Thoracic aorta (tissue), 2 donors: Measurements from ENCODE around the gene DMD. TPM values are rescaled to one million over a fixed set of nuclear protein-coding genes. Genes with fewer than 3 reads are reported as not detected.

Experiments
- ATAC-seq: fragments of 150-250 bp; one replicate; pipeline ENCODE4 v1.8.0; 2017; ENCODE audit warnings: low read depth; ENCODE audit not compliant: insufficient number of reproducible peaks, low FRiP score
- DNase-seq: peaks from one replicate; pipeline ENCODE4 v3.0.0-alpha.2; 2020; ENCODE audit warnings: low spot score
- H3K27ac ChIP-seq, 2 donors: fragments of 200-600 bp; sonication (generic); 1 replicate in 1 of 2; 2 replicates in 1 of 2; pipeline ENCODE4 v1.5.1; 2016; ENCODE audit warnings: mild to moderate bottlenecking in 2 of 2, moderate library complexity in 2 of 2
- H3K27me3 ChIP-seq: fragments of 200-600 bp; sonication (generic); replicated peaks from 2 replicates; pipeline ENCODE4 v1.6.0; 2016; ENCODE audit warnings: mild to moderate bottlenecking; ENCODE audit not compliant: insufficient read depth
- H3K36me3 ChIP-seq: fragments of 200-600 bp; sonication (generic); one replicate; pipeline ENCODE4 v1.5.1; 2016
- H3K4me1 ChIP-seq, 2 donors: fragments of 200-600 bp; sonication (generic); 1 replicate in 1 of 2; 2 replicates in 1 of 2; pipeline versions ENCODE4 v1.5.1 to v1.6.0; 2016; ENCODE audit warnings: low read depth in 2 of 2, mild to moderate bottlenecking in 1 of 2; ENCODE audit not compliant: control insufficient read depth in 1 of 2
- H3K4me3 ChIP-seq: fragments of 200-600 bp; sonication (generic); 2 replicates; pipeline ENCODE4 v1.5.1; 2016; ENCODE audit warnings: mild to moderate bottlenecking
- H3K9me3 ChIP-seq: fragments of 200-600 bp; sonication (generic); 2 replicates; pipeline ENCODE4 v1.5.1; 2016
- total RNA-seq, 2 donors: library from RNA; depleted of rRNA; stranded (reverse); fragments of >200 nt; gene quantifications; one replicate each; pipeline versions ENCODE4 v1.1.0 to v1.2.3, GENCODE V29; 2016
- TF ChIP-seq, protein P1 (sequence below): fragments of 200-600 bp; sonication (generic); IDR thresholded peaks from one replicate; pipeline ENCODE4 v1.5.1; 2019; ENCODE audit warnings: antibody characterized with exemption

The DMD gene
- total RNA-seq, 2 donors from 2014 or later = 224 to 233 TPM

DNA sequence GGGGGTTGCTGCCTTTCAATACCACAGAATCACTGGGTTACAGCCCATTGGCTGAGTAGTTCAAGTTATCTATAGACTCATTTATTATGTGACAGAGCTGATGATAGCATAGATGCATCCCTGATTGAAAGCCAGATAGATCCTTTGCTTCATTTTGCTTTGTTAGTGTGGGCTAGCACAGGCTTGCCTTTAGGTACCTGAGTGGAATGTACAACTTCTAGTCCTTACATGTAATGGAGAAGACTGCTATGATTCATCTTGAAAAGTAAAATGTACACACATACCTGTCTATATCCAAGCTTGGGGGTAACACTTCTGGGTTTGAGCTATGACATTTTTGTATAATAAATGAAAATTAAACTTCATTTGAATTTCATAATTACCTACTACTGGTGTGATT is 1913.5 kb downstream of the DMD start:
- Histone ChIP-seq H3K4me1 (no peaks in the 10 kb centered on the region), H3K27ac (no peak overlapping the region), H3K36me3 (no peaks in the 10 kb centered on the region), H3K9me3 (no peaks in the 10 kb centered on the region), H3K4me3 (no peak overlapping the region), H3K27me3 (no peaks in the 10 kb centered on the region)
- DNase-seq (no peak), ATAC-seq (no peak)
- TF ChIP-seq, protein P1, sequence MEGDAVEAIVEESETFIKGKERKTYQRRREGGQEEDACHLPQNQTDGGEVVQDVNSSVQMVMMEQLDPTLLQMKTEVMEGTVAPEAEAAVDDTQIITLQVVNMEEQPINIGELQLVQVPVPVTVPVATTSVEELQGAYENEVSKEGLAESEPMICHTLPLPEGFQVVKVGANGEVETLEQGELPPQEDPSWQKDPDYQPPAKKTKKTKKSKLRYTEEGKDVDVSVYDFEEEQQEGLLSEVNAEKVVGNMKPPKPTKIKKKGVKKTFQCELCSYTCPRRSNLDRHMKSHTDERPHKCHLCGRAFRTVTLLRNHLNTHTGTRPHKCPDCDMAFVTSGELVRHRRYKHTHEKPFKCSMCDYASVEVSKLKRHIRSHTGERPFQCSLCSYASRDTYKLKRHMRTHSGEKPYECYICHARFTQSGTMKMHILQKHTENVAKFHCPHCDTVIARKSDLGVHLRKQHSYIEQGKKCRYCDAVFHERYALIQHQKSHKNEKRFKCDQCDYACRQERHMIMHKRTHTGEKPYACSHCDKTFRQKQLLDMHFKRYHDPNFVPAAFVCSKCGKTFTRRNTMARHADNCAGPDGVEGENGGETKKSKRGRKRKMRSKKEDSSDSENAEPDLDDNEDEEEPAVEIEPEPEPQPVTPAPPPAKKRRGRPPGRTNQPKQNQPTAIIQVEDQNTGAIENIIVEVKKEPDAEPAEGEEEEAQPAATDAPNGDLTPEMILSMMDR = no peak

- H3K36me3 ChIP-seq = no peaks in the 10 kb centered on the region
- DNase-seq (no peak), ATAC-seq (no peak)
- no peak overlapping the region for H3K27ac ChIP-seq
- H3K9me3 ChIP-seq = no peaks in the 10 kb centered on the region
- TF ChIP-seq, protein P1 = no peak
- H3K4me1 ChIP-seq = no peaks in the 10 kb centered on the region
- no peaks in the 10 kb centered on the region for H3K27me3 ChIP-seq
- no peak overlapping the region for H3K4me3 ChIP-seq
These were observed 1916.9 kb downstream of the DMD start for GRCh38 chrX:31294475-31294874.

DNA sequence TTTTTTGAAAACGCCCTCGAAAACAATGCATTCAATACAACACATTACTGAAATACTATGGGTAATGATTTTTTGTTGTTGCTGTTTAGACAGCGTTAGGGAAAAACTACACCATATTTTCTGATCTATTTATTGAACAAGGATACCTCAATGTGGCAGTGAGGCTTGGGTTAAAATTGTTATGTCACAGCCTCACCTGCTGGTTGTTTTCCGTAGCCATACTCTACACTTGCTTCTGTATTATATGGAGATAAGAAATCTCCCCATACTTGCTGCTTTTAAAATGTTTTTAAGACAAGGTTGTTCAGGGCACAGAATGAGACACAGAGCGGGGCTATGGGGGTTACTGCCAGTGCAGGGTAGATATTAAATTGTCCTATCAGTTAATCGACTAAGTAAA is 1917.9 kb downstream of the DMD start:
- no peak for DNase-seq

GRCh38 chrX:31291131-31291530 is 1920.2 kb downstream of the DMD start:
- Histone ChIP-seq H3K36me3 (no peaks in the 10 kb centered on the region), H3K4me1 (no peaks in the 10 kb centered on the region), H3K4me3 (no peak overlapping the region), H3K27me3 (no peaks in the 10 kb centered on the region), H3K27ac (no peak overlapping the region), H3K9me3 (no peaks in the 10 kb centered on the region)
- DNase-seq = no peak
- no peak for ATAC-seq
- TF ChIP-seq, protein P1 = no peak

More for the DNA sequence above, 1917.9 kb downstream of the DMD start:
- TF ChIP-seq, protein P1 = no peak
- no peaks in the 10 kb centered on the region for H3K9me3 ChIP-seq
- H3K27ac ChIP-seq = no peak overlapping the region
- no peak for ATAC-seq
- H3K4me1 ChIP-seq = no peaks in the 10 kb centered on the region
- H3K27me3 ChIP-seq = no peaks in the 10 kb centered on the region
- no peaks in the 10 kb centered on the region for H3K36me3 ChIP-seq
- H3K4me3 ChIP-seq = no peak overlapping the region

- H3K27ac ChIP-seq = no peak overlapping the region
- H3K4me3 ChIP-seq = no peak overlapping the region
- no peak for DNase-seq
- no peaks in the 10 kb centered on the region for H3K36me3 ChIP-seq
- no peaks in the 10 kb centered on the region for H3K9me3 ChIP-seq
- no peaks in the 10 kb centered on the region for H3K4me1 ChIP-seq
- no peak for ATAC-seq
- TF ChIP-seq, protein P1 = no peak
- H3K27me3 ChIP-seq = no peaks in the 10 kb centered on the region
These were observed 1923.5 kb downstream of the DMD start for GRCh38 chrX:31287861-31288260.
